DMS114 treated with DMSO at 0.1 percent for 48 hours (cell line): ENCODE measurements around the gene SCN2A.

Experiments
- DNase-seq: peaks from one replicate; lab custom pipeline; 2025; ENCODE audit not compliant: unreplicated experiment; lab: John Stamatoyannopoulos, UW

SCN2A gene

DNA sequence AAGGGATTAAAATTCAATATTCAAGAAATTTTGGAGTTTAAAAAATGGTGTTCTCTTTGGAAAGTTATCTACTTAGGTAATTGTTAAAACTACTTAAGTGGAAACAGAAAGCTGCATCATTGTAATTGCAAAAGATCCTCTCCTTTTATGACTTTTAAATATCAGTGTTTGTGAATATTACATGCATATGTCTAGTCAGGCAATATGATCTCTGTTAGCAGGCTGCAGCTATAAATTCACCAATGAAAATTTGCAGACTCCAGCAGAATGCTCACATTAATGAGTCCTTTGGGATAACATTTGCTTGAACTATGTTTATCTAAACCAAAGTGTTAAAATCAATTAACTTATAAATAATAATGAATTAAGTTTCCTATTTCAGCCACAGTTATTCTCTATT lies 171.1 kb downstream of the SCN2A start:
- no peak for DNase-seq

DNA sequence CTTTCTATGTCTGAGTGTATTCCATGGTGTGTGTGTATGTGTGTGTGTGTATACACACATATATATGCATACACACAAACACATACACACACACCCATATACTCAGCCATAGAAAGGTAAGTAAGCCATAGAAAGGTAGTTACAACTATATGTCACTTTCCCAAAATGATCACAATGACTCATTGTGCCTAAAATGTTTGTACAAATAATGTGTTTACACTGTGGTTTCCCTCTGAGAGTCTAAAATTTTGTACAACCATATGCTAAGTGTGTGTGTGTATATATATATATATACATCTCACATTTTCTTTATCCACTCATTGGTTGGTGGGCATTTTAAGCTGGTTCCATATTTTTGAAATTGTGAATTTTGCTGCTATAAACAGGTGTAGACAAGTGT lies 175.0 kb downstream of the SCN2A start:
- no peak for DNase-seq

DNA sequence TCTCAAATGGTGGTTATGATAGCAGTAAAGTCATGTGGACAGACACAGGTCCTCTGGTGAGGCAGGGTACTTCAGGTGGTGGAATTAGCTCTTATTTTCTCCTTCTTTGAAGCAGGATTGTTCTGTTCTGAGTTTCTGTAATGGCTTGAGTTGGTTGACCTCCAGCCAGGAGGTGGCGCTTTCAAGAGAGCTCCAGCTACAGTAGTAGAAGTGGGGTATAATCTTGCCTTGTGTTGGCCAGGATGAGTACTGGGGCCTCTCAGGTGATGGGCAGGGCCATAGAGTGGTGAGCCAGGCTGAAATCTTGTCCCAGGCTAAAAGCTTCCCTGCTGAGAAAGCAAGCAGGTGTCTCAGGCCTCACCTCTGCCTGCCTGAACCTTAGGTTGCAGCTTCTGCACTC lies 177.8 kb downstream of the SCN2A start:
- no peak for DNase-seq

DNA sequence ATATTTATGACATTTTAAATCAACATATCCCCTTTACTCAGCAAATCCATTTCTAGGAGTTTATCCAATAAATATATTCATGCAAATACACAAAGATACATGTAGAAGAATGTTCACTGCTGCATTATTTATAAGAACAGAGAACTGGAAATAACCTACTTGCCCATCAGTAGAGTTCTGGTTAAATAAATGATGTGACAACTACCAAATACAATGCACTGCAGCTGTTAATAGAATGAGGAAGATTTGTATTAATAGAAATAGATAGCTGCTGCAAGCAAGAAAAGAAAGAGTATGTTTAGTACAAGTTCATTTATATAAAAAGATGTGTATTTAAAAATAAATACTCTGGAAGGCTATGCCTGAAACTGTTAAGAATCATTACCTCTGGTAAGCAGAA lies 181.0 kb downstream of the SCN2A start:
- DNase-seq = no peak

DNA sequence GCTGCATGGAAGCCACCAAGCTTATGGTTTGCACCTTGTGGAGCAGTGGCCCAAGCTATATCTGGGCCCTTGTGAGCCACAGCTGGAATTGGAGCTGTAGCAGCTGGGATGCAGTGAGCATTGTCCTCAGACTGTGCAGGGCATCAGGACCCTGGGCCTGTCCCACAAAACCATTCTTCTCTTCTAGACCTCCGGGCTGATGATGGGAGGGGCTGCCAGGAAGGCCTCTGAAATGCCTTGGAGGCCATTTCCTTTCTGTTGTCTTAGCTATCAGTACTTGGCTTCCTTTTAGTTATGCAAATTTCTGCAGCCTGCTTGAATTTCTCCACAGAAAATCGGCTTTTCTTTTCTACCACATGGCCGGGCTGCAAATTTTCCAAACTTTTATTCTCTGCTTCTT lies 183.9 kb downstream of the SCN2A start:
- no peak for DNase-seq

DNA sequence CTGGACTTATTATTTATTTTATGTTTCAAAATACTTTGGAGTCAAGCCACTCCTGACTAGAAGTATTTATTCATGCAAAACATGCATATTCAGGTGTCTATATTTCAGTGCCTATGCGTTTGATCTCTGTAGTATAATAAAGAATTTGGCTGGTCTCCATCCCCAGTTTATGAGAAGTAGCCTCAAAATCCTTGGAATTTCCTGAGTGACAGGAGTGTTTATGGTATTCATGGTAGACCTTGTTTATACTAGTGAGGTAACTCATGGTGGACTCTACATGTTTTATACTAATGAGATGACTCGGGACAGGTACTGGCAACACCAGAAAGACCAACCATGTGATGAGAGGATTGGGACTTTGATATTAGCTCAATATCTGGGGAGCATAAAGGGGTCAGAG lies 186.3 kb downstream of the SCN2A start:
- DNase-seq = no peak

DNA sequence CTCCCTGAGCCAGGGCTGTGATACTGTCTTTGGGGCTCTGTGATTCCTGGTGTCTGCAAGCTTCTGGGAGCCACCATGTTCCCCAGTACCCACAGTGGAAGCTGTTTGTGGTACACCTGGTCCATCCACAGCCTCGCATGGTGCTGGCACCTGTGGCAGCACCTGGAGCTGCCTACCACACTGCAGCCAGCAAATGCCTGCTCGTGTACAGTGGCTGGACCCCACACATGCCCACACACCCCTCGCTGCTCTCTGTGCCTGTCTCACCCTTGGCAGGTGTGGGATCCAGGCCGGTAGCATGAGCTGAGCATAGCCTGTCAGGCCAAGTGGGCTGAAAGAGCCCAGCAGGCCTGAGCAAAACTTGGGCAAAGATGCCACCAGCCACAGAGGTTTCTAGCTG lies 188.5 kb downstream of the SCN2A start:
- no peak for DNase-seq

DNA sequence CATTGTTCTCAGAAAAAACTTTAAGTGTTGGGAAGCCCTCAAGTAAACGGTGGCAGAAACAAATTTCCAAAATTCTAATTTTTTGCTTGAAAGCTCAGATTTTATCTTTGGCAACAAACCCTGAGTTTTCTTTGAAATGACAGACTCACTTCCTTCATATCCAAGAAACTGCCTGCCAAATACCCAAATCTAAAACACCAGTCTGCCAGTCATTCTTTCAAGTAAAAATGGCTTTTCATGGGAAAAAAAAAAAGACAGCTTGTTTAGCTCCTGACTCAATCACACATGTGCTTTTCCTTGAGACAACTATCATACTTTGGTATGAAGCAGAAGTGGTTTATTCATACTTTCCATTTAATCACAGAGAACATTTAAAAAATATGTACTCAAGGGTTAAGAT lies 189.7 kb downstream of the SCN2A start:
- DNase-seq = no peak

DNA sequence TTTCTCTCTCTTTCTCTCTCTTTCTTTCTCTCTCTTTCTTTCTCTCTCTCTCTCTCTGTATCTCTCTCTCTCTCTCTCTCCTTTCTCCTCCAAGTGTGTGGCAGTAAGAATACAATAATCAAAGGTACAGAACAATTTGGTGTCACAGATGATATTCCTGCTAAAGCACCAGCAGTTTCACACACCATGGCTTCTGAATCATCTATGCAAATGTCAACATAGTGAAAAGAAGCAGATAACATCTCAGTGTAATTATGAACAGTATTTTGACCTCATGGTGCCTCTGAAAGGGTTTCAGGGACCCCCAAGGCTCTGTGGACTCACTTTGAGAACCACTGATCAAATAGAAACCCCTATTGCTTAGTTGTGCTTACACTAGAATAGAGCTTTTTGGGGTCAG lies 191.8 kb downstream of the SCN2A start:
- DNase-seq = no peak

DNA sequence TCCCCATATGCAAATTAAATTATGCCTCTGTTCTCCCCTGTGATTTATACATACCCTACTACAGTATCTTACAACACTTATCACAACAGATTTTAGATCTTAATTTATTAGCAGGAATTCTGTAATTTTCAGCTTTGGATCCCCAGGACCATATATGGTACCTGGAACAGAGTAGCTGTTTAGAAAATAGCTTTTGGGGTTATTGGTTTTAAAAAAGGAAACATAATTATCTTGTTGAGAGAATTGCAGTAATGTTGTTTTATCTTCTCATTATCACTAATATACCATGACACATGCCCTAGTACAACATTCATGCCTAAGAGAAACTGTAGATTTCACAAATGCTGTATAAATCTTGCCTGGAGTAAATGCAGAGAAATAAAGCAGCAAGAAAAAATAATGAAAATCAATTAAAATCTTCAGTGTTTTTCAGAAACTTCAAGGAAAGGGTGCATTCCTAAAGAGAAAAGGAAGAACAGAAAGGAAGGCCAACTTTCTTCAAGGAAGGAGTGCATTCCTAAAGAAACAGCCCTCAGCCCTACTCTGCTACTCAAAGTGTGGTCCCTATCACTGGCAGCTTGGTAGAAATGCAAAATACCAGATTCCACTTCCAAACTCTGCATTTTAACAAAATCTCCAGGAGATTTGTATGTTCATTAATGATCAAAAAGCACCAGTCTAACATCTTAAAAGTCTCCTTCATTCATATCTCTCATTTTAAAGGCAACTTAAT lies 193.2 kb downstream of the SCN2A start:
- DNase-seq = no peak

DNA sequence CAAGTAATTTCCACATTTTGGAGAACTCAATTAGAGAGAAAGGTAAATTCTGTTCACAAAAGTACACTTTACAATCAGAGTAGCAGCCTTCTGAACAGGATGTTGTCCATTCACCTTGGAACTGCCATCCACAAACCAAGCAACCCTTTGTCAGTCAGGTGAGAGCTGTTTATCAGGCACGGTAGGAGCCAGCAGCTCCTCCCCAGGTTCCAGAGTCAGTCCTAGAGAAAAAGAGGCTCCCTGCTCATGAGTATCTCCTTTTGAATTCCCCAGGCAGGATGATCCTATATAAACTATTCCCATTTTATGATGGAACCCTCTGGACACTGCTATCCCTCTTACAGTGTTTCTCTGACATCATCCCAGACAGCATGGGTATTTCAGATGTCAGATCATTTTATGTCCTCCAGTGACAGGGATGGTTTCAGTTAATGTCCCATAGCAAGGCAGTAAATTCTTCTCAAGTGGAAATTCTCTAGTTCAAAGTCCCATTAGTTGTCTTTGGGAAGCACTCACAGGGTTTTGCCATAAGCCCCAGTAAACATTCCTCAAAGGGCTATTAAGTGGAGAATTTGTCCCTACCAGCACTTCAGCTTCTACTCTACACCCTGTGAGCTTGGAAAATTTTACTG lies 195.8 kb downstream of the SCN2A start:
- no peak for DNase-seq

DNA sequence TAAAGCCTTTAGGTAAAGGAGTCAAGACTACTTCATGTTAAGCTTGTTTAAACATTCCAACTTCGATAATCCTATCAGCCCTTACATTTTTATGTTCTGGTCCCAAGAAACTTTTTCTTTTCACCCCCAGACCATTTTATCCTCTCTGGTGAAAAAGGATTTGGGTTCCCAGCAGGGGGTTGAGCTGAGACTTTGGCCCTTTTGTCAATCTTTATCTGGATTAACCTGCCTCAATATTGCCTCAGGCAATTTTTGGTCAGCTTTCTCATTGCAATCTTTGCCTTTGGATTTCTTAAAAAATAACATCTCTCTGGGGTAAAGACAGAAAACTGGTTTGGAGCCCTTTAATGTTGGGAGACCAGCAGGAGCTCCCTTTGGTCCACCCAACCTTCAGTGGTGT lies 196.4 kb downstream of the SCN2A start:
- DNase-seq = no peak

DNA sequence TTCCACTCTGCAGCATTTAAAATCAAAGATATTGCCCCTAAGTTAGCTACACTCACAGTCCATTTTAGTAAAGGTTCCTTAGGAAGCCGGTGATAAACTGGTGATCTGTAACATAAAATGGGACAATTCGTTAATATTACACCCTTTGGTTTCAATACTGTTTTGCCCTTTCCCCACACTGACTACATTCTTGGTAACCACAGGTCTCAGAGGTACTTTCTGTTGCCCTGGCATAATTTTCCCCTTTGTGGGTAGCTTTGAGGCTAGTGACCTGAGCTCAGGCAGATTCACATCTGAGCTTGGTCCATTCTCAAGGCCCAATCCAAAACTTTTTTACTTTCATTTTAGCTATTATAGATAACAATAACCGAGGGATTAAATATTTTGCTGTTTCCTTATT lies 197.3 kb downstream of the SCN2A start:
- no peak for DNase-seq

DNA sequence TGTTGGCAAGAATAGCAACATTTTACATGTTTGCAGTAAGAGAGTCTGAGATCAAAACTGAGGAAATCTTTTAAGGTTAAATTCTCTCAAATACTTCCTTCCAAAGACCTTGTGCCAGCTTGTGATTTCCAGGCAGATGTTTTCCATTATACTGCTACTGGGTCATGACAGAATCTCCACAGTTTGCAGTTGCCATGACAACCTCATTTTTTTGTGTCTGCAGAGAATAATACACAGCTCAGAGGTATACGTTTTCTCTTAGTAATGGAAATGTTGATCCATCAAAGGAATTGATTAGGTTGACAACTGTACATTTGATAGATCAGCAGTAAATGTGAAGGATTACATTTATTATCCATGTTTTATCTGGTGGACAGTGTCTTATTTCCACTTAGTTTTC lies 201.2 kb downstream of the SCN2A start:
- no peak for DNase-seq
